Neural progenitor cell (in vitro differentiated cells): ENCODE measurements around the gene PPFIA1. TPM values are rescaled to one million over a fixed set of nuclear protein-coding genes. Genes with fewer than 3 reads are reported as not detected.
"Not testable (repeated sequence)": the region's sequence is repeated elsewhere in the genome, so short reads cannot be mapped to it uniquely, and the experiment has no call there.

Experiments
- DNase-seq: peaks from one replicate; pipeline ENCODE4 v3.0.0-alpha.2; 2016; ENCODE audit warnings: low spot score
- H2AFZ ChIP-seq: fragments of 200-600 bp; sonication (generic); replicated peaks from 2 replicates; pipeline ENCODE4 v1.6.1; 2016; ENCODE audit warnings: antibody characterized with exemption
- H3F3A ChIP-seq: fragments of 200-600 bp; sonication (generic); 2 replicates; pipeline ENCODE4 v1.6.1; 2016; ENCODE audit warnings: antibody characterized with exemption, low read depth
- H3K27ac ChIP-seq: fragments of 200-600 bp; sonication (generic); 2 replicates; pipeline ENCODE4 v1.5.1; 2016; ENCODE audit warnings: mild to moderate bottlenecking
- H3K27me3 ChIP-seq: fragments of 200-600 bp; sonication (generic); 2 replicates; pipeline ENCODE4 v1.6.1; 2016; ENCODE audit warnings: mild to moderate bottlenecking, moderate library complexity
- H3K36me3 ChIP-seq: fragments of 200-600 bp; sonication (generic); 2 replicates; pipeline ENCODE4 v1.5.1; 2016
- H3K4me1 ChIP-seq: fragments of 200-600 bp; sonication (generic); 2 replicates; pipeline ENCODE4 v1.6.1; 2016; ENCODE audit warnings: mixed run types
- H3K4me2 ChIP-seq: fragments of 200-600 bp; sonication (generic); 2 replicates; pipeline ENCODE4 v1.6.1; 2016
- H3K4me3 ChIP-seq: fragments of 200-600 bp; sonication (generic); 2 replicates; pipeline ENCODE4 v1.5.1; 2016
- H3K79me2 ChIP-seq: fragments of 200-600 bp; sonication (generic); 2 replicates; pipeline ENCODE4 v1.6.1; 2016; ENCODE audit warnings: low read depth
- H3K9ac ChIP-seq: fragments of 200-600 bp; sonication (generic); 2 replicates; pipeline ENCODE4 v1.6.1; 2016
- H3K9me3 ChIP-seq: fragments of 200-600 bp; sonication (generic); 2 replicates; pipeline ENCODE4 v1.5.1; 2016; ENCODE audit warnings: low read depth
- H4K20me1 ChIP-seq: fragments of 200-600 bp; sonication (generic); 2 replicates; pipeline ENCODE4 v1.6.1; 2016; ENCODE audit warnings: low read depth
- H3K27ac Mint-ChIP-seq: 3 replicates; pipeline ENCODE4 v1.8.0; 2021; ENCODE audit warnings: mixed read lengths
- H3K27me3 Mint-ChIP-seq: 2 replicates; pipeline ENCODE4 v1.8.0; 2022; ENCODE audit warnings: low read depth, mild to moderate bottlenecking, inconsistent platforms, moderate library complexity, mixed read lengths; ENCODE audit not compliant: insufficient read depth
- H3K36me3 Mint-ChIP-seq: 3 replicates; pipeline ENCODE4 v1.8.0; 2021; ENCODE audit warnings: mixed read lengths
- H3K4me1 Mint-ChIP-seq: 3 replicates; pipeline ENCODE4 v1.8.0; 2021; ENCODE audit warnings: mixed read lengths
- H3K4me3 Mint-ChIP-seq: 3 replicates; pipeline ENCODE4 v1.8.0; 2021; ENCODE audit warnings: mild to moderate bottlenecking, moderate library complexity, mixed read lengths
- H3K9me3 Mint-ChIP-seq: 3 replicates; pipeline ENCODE4 v1.8.0; 2020; ENCODE audit warnings: mixed read lengths
- EZH2 ChIP-seq: fragments of 200-600 bp; sonication (generic); IDR thresholded peaks from 2 replicates; pipeline ENCODE4 v1.6.1; 2017; ENCODE audit warnings: antibody characterized with exemption, mild to moderate bottlenecking, moderate library complexity
- EZH2phosphoT487 ChIP-seq: fragments of 200-600 bp; sonication (generic); IDR thresholded peaks from 2 replicates; pipeline ENCODE4 v1.6.1; 2017; ENCODE audit warnings: antibody characterized with exemption
- total RNA-seq: library from RNA; depleted of rRNA; stranded (reverse); fragments of >200 nt; gene quantifications from 2 replicates; pipeline ENCODE4 v1.2.3, GENCODE V29; 2015; ENCODE audit warnings: low replicate concordance
- TF ChIP-seq, protein P1 (sequence below): fragments of 200-600 bp; sonication (generic); IDR thresholded peaks from 2 replicates; pipeline ENCODE4 v1.5.1; 2017; ENCODE audit warnings: antibody characterized with exemption, mild to moderate bottlenecking

PPFIA1 gene
- total RNA-seq, 1 donor from 2014 or later = 42.6 TPM

DNA sequence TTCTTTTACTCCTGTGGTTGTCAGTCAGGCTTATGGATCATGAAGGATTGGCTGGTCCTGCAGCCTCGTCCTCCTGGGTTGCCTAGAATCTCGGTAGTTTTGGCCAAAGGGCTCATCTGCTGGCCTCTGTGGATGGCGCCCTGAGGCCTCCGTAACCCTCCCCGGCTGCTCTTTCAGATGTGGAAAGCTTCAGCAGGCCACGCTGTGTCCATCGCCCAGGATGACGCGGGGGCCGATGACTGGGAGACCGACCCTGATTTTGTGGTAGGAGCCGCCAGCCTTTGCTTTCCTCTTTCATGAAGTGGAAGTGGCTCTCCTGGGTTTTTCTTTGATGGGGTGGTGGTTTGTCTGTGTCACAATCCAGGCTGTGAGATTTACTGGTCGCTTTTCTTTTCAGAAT lies 136.6 kb downstream of the PPFIA1 start:
- Mint-ChIP-seq H3K27me3 (no peaks in the 10 kb centered on the region), H3K4me3 (no peak overlapping the region), H3K36me3 (peaks cover 19% of the 10 kb centered on the region), H3K27ac (no peak overlapping the region), H3K4me1 (peaks cover 13% of the 10 kb centered on the region), H3K9me3 (no peaks in the 10 kb centered on the region)
- Histone ChIP-seq H3K27ac (no peak overlapping the region), H3K36me3 (no peaks in the 10 kb centered on the region), H4K20me1 (peaks cover 41% of the 10 kb centered on the region), H3K9ac (no peak overlapping the region), H3K79me2 (peaks cover 53% of the 10 kb centered on the region), H3K27me3 (no peaks in the 10 kb centered on the region), H3F3A (no peaks in the 10 kb centered on the region), H3K4me1 (peaks cover 6% of the 10 kb centered on the region), H3K9me3 (no peaks in the 10 kb centered on the region), H3K4me2 (no peak overlapping the region), H3K4me3 (no peak overlapping the region), H2AFZ (no peak overlapping the region)
- DNase-seq = no peak
- TF ChIP-seq, protein P1, sequence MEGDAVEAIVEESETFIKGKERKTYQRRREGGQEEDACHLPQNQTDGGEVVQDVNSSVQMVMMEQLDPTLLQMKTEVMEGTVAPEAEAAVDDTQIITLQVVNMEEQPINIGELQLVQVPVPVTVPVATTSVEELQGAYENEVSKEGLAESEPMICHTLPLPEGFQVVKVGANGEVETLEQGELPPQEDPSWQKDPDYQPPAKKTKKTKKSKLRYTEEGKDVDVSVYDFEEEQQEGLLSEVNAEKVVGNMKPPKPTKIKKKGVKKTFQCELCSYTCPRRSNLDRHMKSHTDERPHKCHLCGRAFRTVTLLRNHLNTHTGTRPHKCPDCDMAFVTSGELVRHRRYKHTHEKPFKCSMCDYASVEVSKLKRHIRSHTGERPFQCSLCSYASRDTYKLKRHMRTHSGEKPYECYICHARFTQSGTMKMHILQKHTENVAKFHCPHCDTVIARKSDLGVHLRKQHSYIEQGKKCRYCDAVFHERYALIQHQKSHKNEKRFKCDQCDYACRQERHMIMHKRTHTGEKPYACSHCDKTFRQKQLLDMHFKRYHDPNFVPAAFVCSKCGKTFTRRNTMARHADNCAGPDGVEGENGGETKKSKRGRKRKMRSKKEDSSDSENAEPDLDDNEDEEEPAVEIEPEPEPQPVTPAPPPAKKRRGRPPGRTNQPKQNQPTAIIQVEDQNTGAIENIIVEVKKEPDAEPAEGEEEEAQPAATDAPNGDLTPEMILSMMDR = no peak
- TF ChIP-seq EZH2 (no peak), EZH2phosphoT487 (no peak)

DNA sequence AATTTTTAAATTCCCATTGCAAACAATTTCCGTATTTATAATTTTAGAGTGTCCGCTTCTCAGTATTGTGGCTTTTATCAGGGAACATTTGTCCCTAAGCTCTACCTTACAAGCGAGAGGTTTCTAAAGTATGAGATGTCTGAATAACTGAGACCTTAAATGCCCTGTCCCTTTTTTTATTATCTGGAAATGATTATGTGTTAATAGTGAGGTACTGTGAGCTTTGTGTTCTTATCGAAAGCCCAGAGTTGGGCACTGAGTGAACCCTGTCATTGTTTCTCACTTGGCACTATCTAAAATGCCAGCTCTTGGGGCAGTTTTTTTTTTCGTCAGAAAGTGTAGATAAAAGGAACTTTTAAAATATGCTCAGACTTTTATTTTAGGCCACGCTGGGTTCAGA lies 137.3 kb downstream of the PPFIA1 start:
- H3K79me2 ChIP-seq = peaks cover 46% of the 10 kb centered on the region
- no peak overlapping the region for H3K9ac ChIP-seq
- H3F3A ChIP-seq = no peaks in the 10 kb centered on the region
- peaks cover 6% of the 10 kb centered on the region for H3K4me1 ChIP-seq
- TF ChIP-seq, protein P1 = no peak
- TF ChIP-seq EZH2phosphoT487 (no peak), EZH2 (no peak)
- H3K4me2 ChIP-seq = no peak overlapping the region
- Mint-ChIP-seq H3K27ac (no peak overlapping the region), H3K36me3 (peaks cover 23% of the 10 kb centered on the region), H3K4me3 (no peak overlapping the region), H3K27me3 (no peaks in the 10 kb centered on the region), H3K4me1 (peaks cover 13% of the 10 kb centered on the region), H3K9me3 (no peaks in the 10 kb centered on the region)
- no peaks in the 10 kb centered on the region for H3K36me3 ChIP-seq
- no peak for DNase-seq
- H4K20me1 ChIP-seq = peaks cover 34% of the 10 kb centered on the region
- no peak overlapping the region for H3K27ac ChIP-seq
- no peaks in the 10 kb centered on the region for H3K27me3 ChIP-seq
- no peaks in the 10 kb centered on the region for H3K9me3 ChIP-seq
- H2AFZ ChIP-seq = no peak overlapping the region
- no peak overlapping the region for H3K4me3 ChIP-seq

DNA sequence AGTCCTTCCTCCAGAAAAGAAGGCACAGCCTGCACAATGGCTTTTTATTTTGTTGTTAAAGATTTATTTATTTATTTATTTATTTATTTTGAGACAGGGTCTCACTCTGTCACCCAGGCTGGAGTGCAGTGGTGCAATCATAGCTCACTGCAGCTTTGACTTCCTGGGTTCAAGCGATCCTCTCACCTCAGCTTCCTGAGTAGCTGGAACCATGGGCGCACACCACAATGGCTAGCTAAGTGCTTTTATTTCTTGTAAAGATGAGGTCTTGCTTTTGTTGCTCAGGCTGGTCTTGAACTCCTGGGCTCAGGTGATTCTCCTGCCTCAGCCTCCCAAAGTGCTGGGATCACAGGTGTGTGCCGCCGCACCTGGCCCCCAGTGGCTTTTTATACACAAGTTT lies 137.8 kb downstream of the PPFIA1 start:
- not testable (repeated sequence) for H3K36me3 ChIP-seq, H3K4me3 Mint-ChIP-seq, H3K9me3 ChIP-seq, H3K4me2 ChIP-seq, H3K27me3 ChIP-seq, DNase-seq, H3K4me1 ChIP-seq, H3K4me3 ChIP-seq, H3K27ac ChIP-seq, H3K27ac Mint-ChIP-seq, H3F3A ChIP-seq, H2AFZ ChIP-seq, H3K9me3 Mint-ChIP-seq, H3K9ac ChIP-seq, H3K27me3 Mint-ChIP-seq
- H3K4me1 Mint-ChIP-seq = peaks cover 13% of the 10 kb centered on the region
- peaks cover 32% of the 10 kb centered on the region for H4K20me1 ChIP-seq
- peaks cover 24% of the 10 kb centered on the region for H3K36me3 Mint-ChIP-seq
- peaks cover 41% of the 10 kb centered on the region for H3K79me2 ChIP-seq

DNA sequence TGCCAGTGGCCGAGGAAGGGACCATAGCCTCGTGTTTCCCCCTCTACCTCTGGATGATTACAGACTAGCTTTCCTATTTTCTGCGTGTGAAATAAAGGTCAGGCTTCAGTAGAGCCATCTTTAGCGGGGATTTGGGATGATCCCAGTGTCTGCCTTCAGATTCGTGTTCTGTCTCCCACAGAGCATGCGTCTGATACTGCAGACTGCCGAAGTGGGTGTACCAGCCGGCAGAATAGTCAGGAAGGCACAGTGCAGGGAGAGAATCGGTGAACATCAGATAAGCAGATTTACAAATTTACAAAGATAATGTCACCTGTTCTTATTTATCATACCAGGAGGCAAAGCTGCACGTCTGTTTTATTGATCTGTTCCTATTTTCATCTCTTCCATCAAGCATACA lies 138.9 kb downstream of the PPFIA1 start:
- H3K9me3 ChIP-seq = no peaks in the 10 kb centered on the region
- DNase-seq = no peak
- H3K9ac ChIP-seq = no peak overlapping the region
- H3K36me3 Mint-ChIP-seq = peaks cover 26% of the 10 kb centered on the region
- no peak overlapping the region for H3K27ac Mint-ChIP-seq
- H3F3A ChIP-seq = no peaks in the 10 kb centered on the region
- peaks cover 21% of the 10 kb centered on the region for H4K20me1 ChIP-seq
- TF ChIP-seq, protein P1 = no peak
- no peak for TF ChIP-seq EZH2phosphoT487
- TF ChIP-seq EZH2 = no peak
- no peak overlapping the region for H3K4me3 Mint-ChIP-seq
- no peak overlapping the region for H3K4me2 ChIP-seq
- no peaks in the 10 kb centered on the region for H3K27me3 ChIP-seq
- H3K36me3 ChIP-seq = no peaks in the 10 kb centered on the region
- H3K27ac ChIP-seq = no peak overlapping the region
- H3K79me2 ChIP-seq = peaks cover 29% of the 10 kb centered on the region
- peaks cover 6% of the 10 kb centered on the region for H3K4me1 Mint-ChIP-seq
- no peaks in the 10 kb centered on the region for H3K9me3 Mint-ChIP-seq
- H3K4me3 ChIP-seq = no peak overlapping the region
- no peaks in the 10 kb centered on the region for H3K27me3 Mint-ChIP-seq
- no peak overlapping the region for H2AFZ ChIP-seq
- H3K4me1 ChIP-seq = peaks cover 6% of the 10 kb centered on the region
